NAMALWA (cell line): Measurements from ENCODE around the gene CYP2D6.

Experiments used
- DNase-seq: peaks from one replicate; pipeline ENCODE4 v3.0.0-alpha.2; 2015; ENCODE audit warnings: low spot score

CYP2D6 gene

GRCh38 chr22:42084874-42085273 is 45.7 kb downstream of the CYP2D6 start:
- no peak for DNase-seq

- DNase-seq: no peak
Observed at GRCh38 chr22:42083119-42083518, 47.5 kb downstream of the CYP2D6 start.

- DNase-seq: no peak
Observed at GRCh38 chr22:42080287-42080686, 50.3 kb downstream of the CYP2D6 start.

GRCh38 chr22:42079319-42080251 is 51.0 kb downstream of the CYP2D6 start, which contains the start of gene SMDT1:
TSS of gene SMDT1 (plus strand) at chr22:42079700. CDS start at chr22:42079769, 69 bp downstream.
- DNase-seq: peak; percentile 99

GRCh38 chr22:42078469-42079318 is 51.9 kb downstream of the CYP2D6 start:
- no peak for DNase-seq

GRCh38 chr22:42077486-42078125 is 53.0 kb downstream of the CYP2D6 start:
- DNase-seq: no peak

- no peak for DNase-seq
Observed at GRCh38 chr22:42076764-42077485, 53.7 kb downstream of the CYP2D6 start.
